GM19468 (cell line): Measurements from ENCODE around the gene PSENEN.
"Not testable (repeated sequence)": the region's sequence is repeated elsewhere in the genome, so short reads cannot be mapped to it uniquely, and the experiment has no call there.

Experiments used
- ATAC-seq: cut with Tn5 transposase; IDR thresholded peaks from one replicate; pipeline ENCODE4 v1.9.1; 2021; ENCODE audit warnings: mild to moderate bottlenecking, moderate library complexity, moderate number of reproducible peaks; ENCODE audit not compliant: unreplicated experiment; ENCODE audit errors: extremely low read depth

The PSENEN gene

DNA sequence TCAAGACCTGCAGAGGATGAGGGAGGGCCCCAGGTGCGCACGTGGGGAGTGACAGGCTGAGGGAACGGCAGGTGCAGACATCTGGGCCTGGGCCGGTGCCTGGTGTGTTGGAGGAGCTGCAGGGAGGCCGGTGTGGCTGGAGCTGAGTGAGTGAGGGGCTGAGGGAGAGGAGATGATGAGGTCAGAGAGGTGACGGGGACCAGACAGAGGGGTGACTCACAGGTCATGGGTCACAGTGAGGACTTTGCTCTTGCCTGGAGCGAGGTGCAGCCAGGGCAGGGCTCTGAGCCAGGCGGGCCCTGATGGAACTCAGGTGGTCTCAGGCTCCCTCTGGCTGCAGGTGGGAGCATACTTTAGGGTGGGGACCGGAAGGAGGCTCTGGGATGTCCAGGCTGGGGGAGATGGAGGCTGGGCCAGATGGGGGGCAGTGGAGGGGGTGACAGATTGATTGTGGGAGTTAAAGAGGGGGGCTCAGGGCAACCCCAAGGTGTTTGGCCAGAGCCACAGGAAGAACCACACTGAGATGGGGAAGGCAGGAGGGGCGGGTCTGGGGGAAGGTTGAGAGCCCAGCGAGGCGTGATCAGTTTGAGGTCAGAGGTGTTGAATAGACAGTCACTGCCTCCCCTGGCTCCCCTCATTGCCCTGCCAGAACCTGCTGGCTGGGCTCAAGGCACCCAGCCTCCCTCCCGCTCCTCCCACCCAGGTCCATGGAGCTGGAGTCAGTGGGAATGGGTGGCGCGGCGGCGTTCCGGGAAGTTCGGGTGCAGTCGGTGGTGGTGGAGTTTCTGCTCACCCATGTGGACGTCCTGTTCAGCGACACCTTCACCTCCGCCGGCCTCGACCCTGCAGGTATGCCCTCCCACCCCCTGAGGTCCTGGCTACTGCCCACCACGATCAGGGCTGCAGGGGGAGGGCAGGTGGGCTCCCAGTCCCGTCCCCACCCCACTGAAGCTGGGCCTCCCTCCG, 38.3 kb downstream of the PSENEN start:
- ATAC-seq = no peak

DNA sequence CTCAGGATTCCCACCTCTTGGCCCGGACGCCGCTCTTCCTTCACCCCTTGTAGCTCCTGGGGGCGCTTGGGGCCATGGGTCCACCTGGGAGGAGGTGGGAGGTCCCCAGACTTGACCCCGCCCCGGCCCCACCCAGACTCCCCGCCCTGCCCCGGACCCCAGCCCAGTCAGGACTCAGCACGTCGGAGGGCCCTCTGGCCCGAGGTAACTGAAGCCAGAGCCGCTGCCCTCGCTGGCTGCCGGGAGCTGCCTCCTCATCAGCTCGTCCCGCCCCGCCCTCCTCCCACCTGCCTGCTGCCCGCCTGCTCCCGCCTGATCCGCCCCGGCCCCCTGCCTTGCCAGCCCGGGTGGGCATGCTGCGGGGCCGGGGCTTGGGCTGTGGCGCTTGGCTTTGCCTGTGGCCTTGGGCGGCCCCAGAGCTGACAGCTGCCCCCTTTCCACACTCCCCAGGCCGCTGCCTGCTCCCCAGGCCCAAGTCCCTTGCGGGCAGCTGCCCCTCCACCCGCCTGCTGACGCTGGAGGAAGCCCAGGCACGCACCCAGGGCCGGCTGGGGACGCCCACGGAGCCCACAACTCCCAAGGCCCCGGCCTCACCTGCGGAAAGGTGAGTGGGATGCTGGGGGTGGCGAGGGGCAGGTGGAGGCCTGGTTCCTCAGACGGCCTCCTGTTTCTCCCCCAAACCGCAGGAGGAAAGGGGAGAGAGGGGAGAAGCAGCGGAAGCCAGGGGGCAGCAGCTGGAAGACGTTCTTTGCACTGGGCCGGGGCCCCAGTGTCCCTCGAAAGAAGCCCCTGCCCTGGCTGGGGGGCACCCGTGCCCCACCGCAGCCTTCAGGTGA, 39.3 kb downstream of the PSENEN start:
- no peak for ATAC-seq

DNA sequence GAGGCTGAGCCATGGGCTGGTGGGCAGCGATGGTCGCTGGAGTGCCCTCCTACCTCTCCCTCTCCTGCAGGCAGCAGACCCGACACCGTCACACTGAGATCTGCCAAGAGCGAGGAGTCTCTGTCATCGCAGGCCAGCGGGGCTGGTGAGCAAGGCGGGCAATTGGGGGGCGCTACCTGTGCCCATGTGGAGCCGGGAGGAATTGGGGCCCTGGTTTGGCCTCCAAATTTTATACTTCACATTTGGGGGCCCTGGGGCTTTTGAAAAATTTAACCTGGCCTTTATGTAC, 39.8 kb downstream of the PSENEN start:
- no peak for ATAC-seq

DNA sequence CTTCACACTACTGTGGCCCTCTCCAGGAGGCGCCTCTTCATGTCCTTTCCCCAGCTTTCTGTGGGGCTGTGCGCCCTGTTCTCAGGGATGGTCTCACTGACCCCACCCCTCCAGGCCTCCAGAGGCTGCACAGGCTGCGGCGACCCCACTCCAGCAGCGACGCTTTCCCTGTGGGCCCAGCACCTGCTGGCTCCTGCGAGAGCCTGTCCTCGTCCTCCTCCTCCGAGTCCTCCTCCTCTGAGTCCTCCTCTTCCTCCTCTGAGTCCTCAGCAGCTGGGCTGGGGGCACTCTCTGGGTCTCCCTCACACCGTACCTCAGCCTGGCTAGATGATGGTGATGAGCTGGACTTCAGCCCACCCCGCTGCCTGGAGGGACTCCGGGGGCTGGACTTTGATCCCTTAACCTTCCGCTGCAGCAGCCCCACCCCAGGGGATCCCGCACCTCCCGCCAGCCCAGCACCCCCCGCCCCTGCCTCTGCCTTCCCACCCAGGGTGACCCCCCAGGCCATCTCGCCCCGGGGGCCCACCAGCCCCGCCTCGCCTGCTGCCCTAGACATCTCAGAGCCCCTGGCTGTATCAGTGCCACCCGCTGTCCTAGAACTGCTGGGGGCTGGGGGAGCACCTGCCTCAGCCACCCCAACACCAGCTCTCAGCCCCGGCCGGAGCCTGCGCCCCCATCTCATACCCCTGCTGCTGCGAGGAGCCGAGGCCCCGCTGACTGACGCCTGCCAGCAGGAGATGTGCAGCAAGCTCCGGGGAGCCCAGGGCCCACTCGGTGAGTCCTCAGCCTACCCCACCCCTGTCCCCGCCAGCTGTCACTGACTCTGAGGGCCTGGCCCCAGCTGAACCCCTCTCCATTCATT, 41.1 kb downstream of the PSENEN start:
- ATAC-seq = no peak

GRCh38 chr19:35787227-35787799, 41.9 kb downstream of the PSENEN start:
- ATAC-seq = no peak

- ATAC-seq = no peak
Measured at GRCh38 chr19:35788205-35788960, 42.9 kb downstream of the PSENEN start.

DNA sequence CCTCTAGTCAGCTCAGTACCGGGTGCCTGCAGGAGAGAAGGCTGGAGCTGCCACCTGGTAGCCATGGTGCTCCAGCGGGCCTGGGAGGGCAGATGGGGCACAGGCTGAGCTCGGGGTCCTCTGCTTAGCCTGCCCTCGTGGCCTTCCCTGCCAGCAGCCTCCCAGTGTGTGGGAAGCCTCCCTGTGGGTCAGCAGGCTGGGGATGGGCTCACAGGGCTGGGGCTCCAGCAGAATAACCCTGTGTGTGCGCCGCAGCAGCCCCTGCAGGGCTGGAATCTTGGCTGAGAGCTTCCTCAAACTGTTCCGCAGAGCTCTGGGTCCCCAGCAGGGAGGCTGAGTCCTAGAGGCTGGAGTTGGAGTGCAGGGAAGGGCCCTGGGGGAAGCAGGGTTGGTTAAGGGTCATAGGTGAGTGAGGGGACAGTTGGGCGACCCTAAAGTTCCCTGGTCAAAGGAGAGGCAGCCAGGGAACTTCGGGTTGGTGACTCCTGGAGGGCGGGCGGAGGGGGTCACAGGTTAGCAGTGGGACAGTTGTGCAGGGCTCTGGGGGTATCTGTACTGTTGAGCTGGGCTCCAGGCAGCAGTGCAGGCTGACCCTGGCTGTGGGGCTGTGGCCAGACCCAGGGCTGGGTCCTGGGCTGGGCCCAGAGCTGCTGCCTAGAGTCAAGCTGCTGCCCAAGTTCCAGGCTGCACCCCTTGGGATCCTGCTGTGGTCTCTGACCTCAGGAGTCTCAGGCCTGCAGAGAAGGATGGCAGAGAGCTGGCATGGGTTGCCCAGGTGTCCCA, 43.9 kb downstream of the PSENEN start:
- no peak for ATAC-seq

GRCh38 chr19:35789978-35790944, 44.8 kb downstream of the PSENEN start:
- no peak for ATAC-seq

GRCh38 chr19:35790981-35791813, 45.7 kb downstream of the PSENEN start:
- ATAC-seq = no peak

DNA sequence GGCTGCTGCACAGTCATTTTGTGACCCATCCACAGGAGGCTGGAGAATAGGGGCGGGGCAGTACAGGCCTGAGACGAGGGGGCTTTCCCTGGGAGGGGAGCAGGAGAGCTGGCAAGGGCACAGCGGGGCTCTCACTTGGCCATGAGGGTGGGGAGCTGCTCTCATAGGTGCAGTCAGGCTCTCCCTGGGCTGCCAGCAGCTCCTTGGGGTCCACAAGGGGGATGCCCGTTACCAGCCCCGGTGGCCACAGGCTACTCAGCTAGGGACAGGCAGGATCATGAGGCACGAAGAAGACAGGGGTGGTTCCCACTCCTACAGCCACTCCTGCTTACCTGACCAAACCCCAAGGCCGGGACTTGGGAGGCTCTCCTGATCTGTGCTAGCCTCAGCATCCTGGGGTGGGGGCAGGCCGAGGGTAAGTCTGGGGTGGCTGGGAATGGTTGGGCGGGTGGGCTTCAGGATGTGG, 46.4 kb downstream of the PSENEN start:
- no peak for ATAC-seq

- ATAC-seq = no peak
Measured at GRCh38 chr19:35792312-35792711, 46.9 kb downstream of the PSENEN start.

DNA sequence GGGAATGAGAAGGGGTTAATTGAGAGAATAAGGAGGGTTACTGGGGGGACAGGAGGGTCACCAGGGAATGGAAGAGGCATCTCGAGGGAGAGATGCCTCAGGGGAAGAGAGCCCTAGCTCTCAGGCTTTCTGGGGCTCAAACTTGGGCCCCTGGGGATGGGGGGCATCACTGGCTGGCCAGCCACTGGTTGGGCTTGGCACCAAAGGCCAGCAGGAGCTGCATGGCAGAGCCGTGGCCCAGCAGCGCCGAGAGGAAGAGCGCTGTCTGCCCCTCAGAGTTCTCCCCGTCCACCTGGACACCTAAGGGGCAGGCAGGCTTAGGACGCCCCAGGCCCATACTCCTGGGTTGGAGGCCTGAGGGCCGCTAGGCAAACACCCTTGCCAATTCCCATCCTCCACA, 47.4 kb downstream of the PSENEN start:
- ATAC-seq = no peak

GRCh38 chr19:35793381-35794165, 48.1 kb downstream of the PSENEN start:
- no peak for ATAC-seq

GRCh38 chr19:35795564-35795963, 50.1 kb downstream of the PSENEN start:
- not testable (repeated sequence) for ATAC-seq
